DOHH2 (cell line): ENCODE results near the gene EDEM3.

Experiments used
- CTCF ChIP-seq: fragments of 200-600 bp; sonication (generic); IDR thresholded peaks from one replicate; pipeline ENCODE4 v1.5.1; 2014; ENCODE audit warnings: antibody characterized with exemption, mild to moderate bottlenecking, low read depth, low read length; ENCODE audit not compliant: poor library complexity, severe bottlenecking
- EZH2phosphoT487 ChIP-seq: fragments of 200-600 bp; sonication (generic); IDR thresholded peaks from 2 replicates; pipeline ENCODE4 v1.6.1; 2017; ENCODE audit warnings: borderline replicate concordance, mild to moderate bottlenecking, antibody characterized with exemption, low read length, moderate library complexity, mixed read lengths

- no peak for TF ChIP-seq CTCF
- no peak for TF ChIP-seq EZH2phosphoT487
Measured at GRCh38 chr1:184664661-184665060, 90.0 kb downstream of the EDEM3 start.
